Esophagus squamous epithelium (tissue), 4 donors: ENCODE data around the gene SNX24.

Experiments used
- POLR2A ChIP-seq, 4 donors: fragments of 450-650 bp; IDR thresholded peaks; one replicate each; pipeline ENCODE4 v1.6.1; 2017; ENCODE audit warnings: antibody characterized with exemption in 4 of 4, mild to moderate bottlenecking in 4 of 4, moderate library complexity in 3 of 4
- TF ChIP-seq, protein P1 (sequence below), 6 experiments: fragments of 450-650 bp in 4 of 6; fragments of 200-600 bp in 2 of 6; sonication (generic) in 2 of 6; IDR thresholded peaks; one replicate each; pipeline ENCODE4 v1.5.1; 2016 to 2019; ENCODE audit warnings: antibody characterized with exemption in 6 of 6, mild to moderate bottlenecking in 4 of 6, moderate library complexity in 4 of 6

- no peak for TF ChIP-seq POLR2A (IDR thresholded peaks at IDR 0.05)
- TF ChIP-seq, protein P1, sequence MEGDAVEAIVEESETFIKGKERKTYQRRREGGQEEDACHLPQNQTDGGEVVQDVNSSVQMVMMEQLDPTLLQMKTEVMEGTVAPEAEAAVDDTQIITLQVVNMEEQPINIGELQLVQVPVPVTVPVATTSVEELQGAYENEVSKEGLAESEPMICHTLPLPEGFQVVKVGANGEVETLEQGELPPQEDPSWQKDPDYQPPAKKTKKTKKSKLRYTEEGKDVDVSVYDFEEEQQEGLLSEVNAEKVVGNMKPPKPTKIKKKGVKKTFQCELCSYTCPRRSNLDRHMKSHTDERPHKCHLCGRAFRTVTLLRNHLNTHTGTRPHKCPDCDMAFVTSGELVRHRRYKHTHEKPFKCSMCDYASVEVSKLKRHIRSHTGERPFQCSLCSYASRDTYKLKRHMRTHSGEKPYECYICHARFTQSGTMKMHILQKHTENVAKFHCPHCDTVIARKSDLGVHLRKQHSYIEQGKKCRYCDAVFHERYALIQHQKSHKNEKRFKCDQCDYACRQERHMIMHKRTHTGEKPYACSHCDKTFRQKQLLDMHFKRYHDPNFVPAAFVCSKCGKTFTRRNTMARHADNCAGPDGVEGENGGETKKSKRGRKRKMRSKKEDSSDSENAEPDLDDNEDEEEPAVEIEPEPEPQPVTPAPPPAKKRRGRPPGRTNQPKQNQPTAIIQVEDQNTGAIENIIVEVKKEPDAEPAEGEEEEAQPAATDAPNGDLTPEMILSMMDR (IDR thresholded peaks at IDR 0.05), result no peak
Observed at GRCh38 chr5:122984425-122984824, 139.0 kb downstream of the SNX24 start.
